Neuronal stem cell (in vitro differentiated cells): ENCODE results near the gene CLDN3.
A peak's percentile ranks its signal among the peaks of the same experiment; 100 is the strongest.

Source experiments
- DNase-seq: peaks from one replicate; pipeline ENCODE4 v3.0.0-alpha.2; 2013; ENCODE audit warnings: low spot score
- H2AFZ ChIP-seq: one replicate; pipeline ENCODE4 v1.6.1; 2013; ENCODE audit warnings: mild to moderate bottlenecking, low read length, inconsistent platforms
- H2AK5ac ChIP-seq: 2 replicates; pipeline ENCODE4 v1.6.1; 2013; ENCODE audit warnings: low read depth, mild to moderate bottlenecking, inconsistent platforms, low read length, moderate library complexity, mixed read lengths
- H2BK120ac ChIP-seq: 2 replicates; pipeline ENCODE4 v1.6.1; 2013; ENCODE audit warnings: low read depth, mild to moderate bottlenecking, inconsistent platforms, low read length, moderate library complexity, mixed read lengths
- H2BK12ac ChIP-seq: one replicate; pipeline ENCODE4 v1.6.1; 2013; ENCODE audit warnings: low read length, inconsistent platforms
- H2BK15ac ChIP-seq: 2 replicates; pipeline ENCODE4 v1.6.1; 2013; ENCODE audit warnings: mild to moderate bottlenecking, low read length, inconsistent platforms, mixed read lengths
- H2BK5ac ChIP-seq: one replicate; pipeline ENCODE4 v1.6.1; 2013; ENCODE audit warnings: inconsistent platforms, mild to moderate bottlenecking, low read length, moderate library complexity
- H3K14ac ChIP-seq: one replicate; pipeline ENCODE4 v1.6.1; 2013; ENCODE audit warnings: low read length, inconsistent platforms
- H3K18ac ChIP-seq: 2 replicates; pipeline ENCODE4 v1.6.1; 2013; ENCODE audit warnings: low read length, inconsistent platforms
- H3K23ac ChIP-seq: 2 replicates; pipeline ENCODE4 v1.6.1; 2013; ENCODE audit warnings: low read depth, mild to moderate bottlenecking, mixed read lengths, low read length, inconsistent platforms; ENCODE audit not compliant: poor library complexity
- H3K27ac ChIP-seq: replicated peaks from 3 replicates; pipeline ENCODE4 v1.5.1; 2013; ENCODE audit warnings: low read length, inconsistent platforms
- H3K27me3 ChIP-seq, 3 experiments: 2 replicates each; pipeline ENCODE4 v1.6.1; 2013; ENCODE audit warnings: low read length in 3 of 3, mild to moderate bottlenecking in 2 of 3, inconsistent platforms in 1 of 3, low read depth in 1 of 3, mixed read lengths in 1 of 3, moderate library complexity in 1 of 3; ENCODE audit not compliant: control insufficient read depth in 3 of 3, insufficient read depth in 3 of 3
- H3K36me3 ChIP-seq, 2 donors: replicated peaks in 1 of 2; 2 replicates each; pipeline ENCODE4 v1.6.1; 2013; ENCODE audit warnings: low read length in 2 of 2; ENCODE audit not compliant: control insufficient read depth in 2 of 2, insufficient read depth in 2 of 2
- H3K4ac ChIP-seq: 2 replicates; pipeline ENCODE4 v1.6.1; 2013; ENCODE audit warnings: inconsistent platforms, mild to moderate bottlenecking, low read length, moderate library complexity
- H3K4me1 ChIP-seq, 2 donors: 1 replicate in 1 of 2; 2 replicates in 1 of 2; pipeline ENCODE4 v1.6.1; 2013; ENCODE audit warnings: low read length in 2 of 2, low read depth in 1 of 2; ENCODE audit not compliant: control insufficient read depth in 2 of 2, insufficient read depth in 1 of 2
- H3K4me2 ChIP-seq: one replicate; pipeline ENCODE4 v1.6.1; 2013; ENCODE audit warnings: mild to moderate bottlenecking, low read length, inconsistent platforms; ENCODE audit not compliant: insufficient read depth, poor library complexity, severe bottlenecking
- H3K4me3 ChIP-seq, 2 donors: 2 replicates each; pipeline ENCODE4 v1.5.1; 2013; ENCODE audit warnings: low read length in 2 of 2, mild to moderate bottlenecking in 2 of 2, inconsistent platforms in 1 of 2, moderate library complexity in 1 of 2
- H3K79me1 ChIP-seq: one replicate; pipeline ENCODE4 v1.6.1; 2013; ENCODE audit warnings: low read depth, mild to moderate bottlenecking, inconsistent platforms, low read length, moderate library complexity
- H3K9ac ChIP-seq: one replicate; pipeline ENCODE4 v1.6.1; 2013; ENCODE audit warnings: mild to moderate bottlenecking, low read depth, low read length, inconsistent platforms; ENCODE audit not compliant: poor library complexity
- H3K9me3 ChIP-seq, 2 donors: replicated peaks in 1 of 2; 2 replicates each; pipeline versions ENCODE3 to v1.6.1; 2013; ENCODE audit warnings: low read length in 2 of 2, mild to moderate bottlenecking in 2 of 2, inconsistent platforms in 1 of 2, low read depth in 1 of 2, mixed read lengths in 1 of 2, moderate library complexity in 1 of 2; ENCODE audit not compliant: control insufficient read depth in 2 of 2, insufficient read depth in 1 of 2
- H4K8ac ChIP-seq: one replicate; pipeline ENCODE4 v1.6.1; 2013; ENCODE audit warnings: low read depth, mild to moderate bottlenecking, inconsistent platforms, low read length, moderate library complexity
- H4K91ac ChIP-seq: one replicate; pipeline ENCODE4 v1.6.1; 2013; ENCODE audit warnings: low read length, low read depth, mild to moderate bottlenecking, inconsistent platforms; ENCODE audit not compliant: poor library complexity
- whole genome bisulfite sequencing, 2 donors: extraction: QIAGEN DNeasy Blood & Tissue Kit; methylation state at CpG; one replicate each; pipeline ENCODE4 v1.1.7; 2013; ENCODE audit warnings: missing lambda C conversion rate in 2 of 2, mixed read lengths in 1 of 2; ENCODE audit not compliant: insufficient read length in 2 of 2, insufficient replicate concordance in 1 of 2; ENCODE audit errors: extremely low coverage in 2 of 2; 5-methylcytosine and 5-hydroxymethylcytosine counted together

Gene CLDN3

GRCh38 chr7:73742753-73743641 is 27.1 kb downstream of the CLDN3 start:
- H3K18ac ChIP-seq: peak overlapping the region; percentile 98
- peak; percentile 87 for DNase-seq
- H2AK5ac ChIP-seq: peak overlapping the region; percentile 97
- H3K4me2 ChIP-seq: peak overlapping the region; percentile 45
- no peaks in the 10 kb centered on the region for H3K79me1 ChIP-seq
- peak overlapping the region; percentile 57 for H2AFZ ChIP-seq
- no CpG with 5 or more reads among the region's 35 CpGs for WGBS, 2 donors
- peak overlapping the region; percentile 81 for H3K23ac ChIP-seq
- peak overlapping the region; percentile 81 for H3K4ac ChIP-seq
- peak overlapping the region; percentile 73 for H3K9ac ChIP-seq
- H3K9me3 ChIP-seq: no peaks in the 10 kb centered on the region
- H4K8ac ChIP-seq: peak overlapping the region; percentile 32
- H4K91ac ChIP-seq: peak overlapping the region; percentile 47
- peak overlapping the region; percentile 77 for H3K14ac ChIP-seq
- H3K36me3 ChIP-seq: no peaks in the 10 kb centered on the region
- peak overlapping the region; percentile 99 for H2BK5ac ChIP-seq
- peak overlapping the region in 1 of 2 donors; percentile 2 for H3K4me3 ChIP-seq
- peak overlapping the region; percentile 100 for H2BK120ac ChIP-seq
- H3K27me3 ChIP-seq: no peaks in the 10 kb centered on the region
- H3K27ac ChIP-seq: peak overlapping the region; percentile 96
- peak overlapping the region; percentile 99 for H2BK12ac ChIP-seq
- H3K4me1 ChIP-seq: peaks cover 22 to 24% of the 10 kb centered on the region in 2 donors
- H2BK15ac ChIP-seq: peak overlapping the region; percentile 65

DNA sequence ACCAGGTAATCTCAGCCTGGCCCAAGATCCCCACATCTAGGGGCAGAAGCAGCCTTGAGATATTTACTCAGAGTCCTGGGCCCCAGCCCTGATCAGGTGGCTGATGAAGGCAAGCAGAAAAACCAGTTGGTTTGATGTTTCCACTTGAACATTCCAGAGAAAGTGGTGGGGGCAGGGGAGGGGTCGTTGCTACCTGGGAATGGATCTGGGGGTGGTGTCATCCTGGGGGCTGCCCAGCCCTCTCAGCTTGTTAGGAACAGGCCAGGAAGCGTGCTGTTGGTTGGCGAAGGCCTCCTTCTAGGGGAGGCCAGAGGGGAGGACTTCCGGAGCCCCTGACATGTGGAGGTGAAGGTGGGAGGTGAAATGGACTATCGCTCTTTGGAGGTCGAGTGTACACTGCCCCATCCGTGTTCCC is 27.7 kb downstream of the CLDN3 start:
- H3K36me3 ChIP-seq: peaks cover 2 to 3% of the 10 kb centered on the region in 2 donors
- H2AFZ ChIP-seq: peak overlapping the region; percentile 57
- peak overlapping the region; percentile 97 for H2AK5ac ChIP-seq
- peak overlapping the region; percentile 32 for H4K8ac ChIP-seq
- no peak overlapping the region for H3K4me3 ChIP-seq
- H3K27ac ChIP-seq: peak overlapping the region; percentile 77
- DNase-seq: no peak
- H3K4ac ChIP-seq: peak overlapping the region; percentile 81
- peak overlapping the region; percentile 98 for H3K18ac ChIP-seq
- peak overlapping the region; percentile 100 for H2BK120ac ChIP-seq
- H2BK15ac ChIP-seq: peak overlapping the region; percentile 65
- no CpG with 5 or more reads among the region's 7 CpGs for WGBS, 2 donors
- H3K23ac ChIP-seq: peak overlapping the region; percentile 81
- H3K4me1 ChIP-seq: peaks cover 24 to 29% of the 10 kb centered on the region in 2 donors
- H2BK5ac ChIP-seq: peak overlapping the region; percentile 99
- H3K27me3 ChIP-seq: no peaks in the 10 kb centered on the region
- H3K4me2 ChIP-seq: peak overlapping the region; percentile 45
- H2BK12ac ChIP-seq: peak overlapping the region; percentile 99
- H3K79me1 ChIP-seq: peaks cover 4% of the 10 kb centered on the region
- peak overlapping the region; percentile 77 for H3K14ac ChIP-seq
- H3K9me3 ChIP-seq: no peaks in the 10 kb centered on the region
- peak overlapping the region; percentile 47 for H4K91ac ChIP-seq
- H3K9ac ChIP-seq: no peak overlapping the region

DNA sequence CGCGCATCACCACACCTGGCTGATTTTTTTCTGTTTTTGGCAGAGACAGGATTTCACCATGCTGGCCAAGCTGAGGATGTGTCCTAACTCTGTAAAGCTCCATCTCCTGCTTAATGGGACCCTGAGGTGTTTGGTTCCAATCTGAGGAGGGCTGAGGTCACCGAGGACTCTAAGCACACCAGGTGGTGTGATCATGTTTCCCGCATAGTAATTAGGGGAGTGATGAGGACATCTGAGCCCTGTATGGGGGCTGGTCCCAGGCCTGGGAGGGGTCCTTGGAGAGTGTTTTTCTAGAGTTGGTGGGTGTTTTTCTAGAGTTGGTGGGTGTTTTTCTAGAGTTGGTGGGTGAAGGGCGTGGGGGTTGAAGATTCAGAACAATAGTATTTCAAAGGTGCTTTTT is 28.5 kb downstream of the CLDN3 start:
- no peak overlapping the region for H2AFZ ChIP-seq
- WGBS, 2 donors: no CpG with 5 or more reads among the region's 5 CpGs
- H4K91ac ChIP-seq: no peak overlapping the region
- no peak overlapping the region for H4K8ac ChIP-seq
- no peak overlapping the region for H2BK5ac ChIP-seq
- H3K4me3 ChIP-seq: no peak overlapping the region
- no peak overlapping the region for H3K23ac ChIP-seq
- H3K9me3 ChIP-seq: no peaks in the 10 kb centered on the region
- no peak overlapping the region for H2BK15ac ChIP-seq
- H3K4me2 ChIP-seq: no peak overlapping the region
- H3K18ac ChIP-seq: no peak overlapping the region
- peak overlapping the region; percentile 21 for H3K27ac ChIP-seq
- H3K79me1 ChIP-seq: peaks cover 5% of the 10 kb centered on the region
- H3K4me1 ChIP-seq: peaks cover 24 to 28% of the 10 kb centered on the region in 2 donors
- no peak overlapping the region for H3K4ac ChIP-seq
- H3K14ac ChIP-seq: no peak overlapping the region
- H3K36me3 ChIP-seq: peaks cover 10% of the 10 kb centered on the region in 2 donors
- no peak overlapping the region for H2AK5ac ChIP-seq
- H2BK120ac ChIP-seq: no peak overlapping the region
- DNase-seq: no peak
- H3K9ac ChIP-seq: no peak overlapping the region
- H3K27me3 ChIP-seq: no peaks in the 10 kb centered on the region
- H2BK12ac ChIP-seq: no peak overlapping the region

DNA sequence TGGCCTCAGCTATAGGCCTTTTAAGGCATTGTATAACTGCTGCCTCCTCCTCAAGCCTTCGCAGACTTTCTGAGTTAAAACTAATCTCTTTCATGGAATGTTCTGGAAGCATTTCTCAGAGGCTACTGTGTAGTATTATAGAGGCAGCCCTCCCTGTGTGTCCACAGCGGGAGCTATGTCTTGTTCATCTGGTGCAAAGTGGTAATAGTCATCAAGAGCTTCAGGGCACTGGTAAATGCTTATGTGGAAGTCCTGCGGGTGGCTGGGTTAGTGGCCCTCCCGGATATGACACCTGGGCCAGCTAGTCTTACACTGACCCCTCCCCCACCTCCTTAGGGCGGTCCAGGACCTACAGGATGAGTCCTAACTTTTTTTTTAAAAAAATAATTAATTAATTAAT is 29.3 kb downstream of the CLDN3 start:
- H3K27me3 ChIP-seq: no peaks in the 10 kb centered on the region
- no peak for DNase-seq
- H2AFZ ChIP-seq: no peak overlapping the region
- no peaks in the 10 kb centered on the region for H3K9me3 ChIP-seq
- WGBS, 2 donors: no CpG with 5 or more reads among the region's 5 CpGs
- peak overlapping the region; percentile 1 for H3K27ac ChIP-seq
- H4K91ac ChIP-seq: no peak overlapping the region
- H3K23ac ChIP-seq: no peak overlapping the region
- peaks cover 24 to 27% of the 10 kb centered on the region in 2 donors for H3K4me1 ChIP-seq
- H3K9ac ChIP-seq: no peak overlapping the region
- no peak overlapping the region for H2BK5ac ChIP-seq
- no peak overlapping the region for H2BK15ac ChIP-seq
- H2AK5ac ChIP-seq: peak overlapping the region; percentile 51
- peaks cover 16 to 17% of the 10 kb centered on the region in 2 donors for H3K36me3 ChIP-seq
- no peak overlapping the region for H3K4ac ChIP-seq
- no peak overlapping the region for H3K18ac ChIP-seq
- no peak overlapping the region for H2BK120ac ChIP-seq
- peaks cover 5% of the 10 kb centered on the region for H3K79me1 ChIP-seq
- H3K14ac ChIP-seq: no peak overlapping the region
- no peak overlapping the region for H4K8ac ChIP-seq
- H3K4me2 ChIP-seq: no peak overlapping the region
- peak overlapping the region; percentile 12 for H2BK12ac ChIP-seq
- no peak overlapping the region for H3K4me3 ChIP-seq
